CD4-positive, alpha-beta T cell treated with Interleukin-10 for 1 hour (primary cell): ENCODE measurements around the gene TLE3.
"Not testable (repeated sequence)": the region's sequence is repeated elsewhere in the genome, so short reads cannot be mapped to it uniquely, and the experiment has no call there.

Experiments used
- DNase-seq: peaks from one replicate; pipeline ENCODE4 v3.0.0-alpha.2; 2020

The TLE3 gene

DNA sequence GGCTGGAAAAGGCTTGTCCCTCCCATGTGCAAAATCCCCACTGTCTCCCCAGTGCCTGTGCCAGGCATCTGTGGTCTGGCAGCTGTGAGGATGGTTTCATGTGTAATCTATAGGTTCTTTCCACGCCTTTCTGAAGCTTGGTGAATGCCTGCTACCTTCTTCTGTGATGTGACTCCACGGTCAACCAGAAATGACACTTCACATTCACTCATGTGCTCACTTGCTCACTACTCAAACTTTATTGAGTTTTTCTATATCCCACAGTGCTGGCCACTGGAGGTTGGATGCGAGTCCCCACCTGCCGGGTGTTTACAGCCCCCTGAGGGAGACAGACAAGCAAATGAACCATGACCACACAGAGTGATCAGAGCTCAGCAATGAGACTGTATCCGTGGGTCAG lies 27.9 kb upstream of the TLE3 start:
- no peak for DNase-seq

DNA sequence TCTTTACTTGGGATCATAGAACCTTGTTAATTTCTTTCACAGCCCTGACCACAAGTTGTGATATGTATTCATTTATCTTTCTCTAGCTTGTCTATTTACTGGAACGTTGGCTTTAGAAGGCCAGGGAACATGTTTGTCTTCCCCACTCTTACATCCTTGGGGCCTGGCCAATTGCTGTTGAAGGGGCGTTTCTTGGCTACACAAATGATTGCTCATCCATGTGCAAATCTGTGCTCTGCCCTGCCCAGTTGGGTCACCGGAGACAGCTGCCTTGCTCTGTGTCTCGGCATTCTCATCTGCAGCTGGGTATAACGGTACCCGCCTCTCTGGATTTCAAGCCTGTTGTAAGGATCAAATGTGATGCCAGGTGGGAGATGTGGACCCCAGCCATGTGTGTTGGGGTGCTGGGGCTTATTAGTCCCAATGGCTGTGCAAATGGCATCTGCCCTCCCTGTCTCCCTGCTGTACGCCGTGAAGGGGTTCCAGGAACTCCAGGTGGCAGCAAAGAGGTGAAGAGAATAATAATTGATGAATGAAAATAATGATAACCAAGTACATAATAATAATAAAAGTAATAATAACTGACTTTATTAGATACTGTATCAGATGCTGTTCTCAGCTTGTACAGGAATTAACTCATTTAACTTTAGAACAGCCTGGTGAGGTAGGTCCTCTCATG lies 24.0 kb upstream of the TLE3 start:
- DNase-seq: no peak

DNA sequence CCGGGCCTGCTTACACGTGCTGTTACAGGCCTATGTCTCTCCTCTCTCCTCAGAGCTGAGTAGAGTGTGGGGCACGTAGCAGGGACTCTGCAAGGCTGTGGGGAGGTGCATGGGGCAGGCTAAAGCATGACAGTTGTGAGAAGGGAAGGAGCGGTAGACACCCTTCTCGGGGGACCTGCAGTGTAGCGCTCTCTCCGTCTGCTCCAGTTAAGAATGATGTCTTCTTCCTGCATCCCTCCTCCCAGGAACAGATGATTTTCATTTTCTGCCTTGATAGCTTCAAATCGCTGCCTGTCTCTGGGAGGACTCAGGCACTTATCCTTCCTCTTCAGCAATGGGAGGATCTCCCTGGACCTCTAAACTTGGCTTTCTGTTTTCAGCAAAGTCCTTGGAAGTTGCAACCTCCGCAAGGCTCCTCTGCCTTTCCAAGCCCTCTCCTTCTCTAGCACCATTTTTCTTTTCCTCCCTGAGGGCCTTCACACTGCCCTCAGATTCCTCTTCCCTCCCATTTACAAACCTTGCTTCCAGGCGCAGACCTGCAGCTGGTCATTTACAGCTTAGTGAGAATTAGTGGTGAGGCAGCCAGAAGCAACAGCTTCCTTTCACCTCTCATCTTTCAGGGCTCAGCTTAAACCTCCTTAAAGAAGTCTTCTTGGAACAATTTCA lies 23.4 kb upstream of the TLE3 start:
- DNase-seq: no peak

DNA sequence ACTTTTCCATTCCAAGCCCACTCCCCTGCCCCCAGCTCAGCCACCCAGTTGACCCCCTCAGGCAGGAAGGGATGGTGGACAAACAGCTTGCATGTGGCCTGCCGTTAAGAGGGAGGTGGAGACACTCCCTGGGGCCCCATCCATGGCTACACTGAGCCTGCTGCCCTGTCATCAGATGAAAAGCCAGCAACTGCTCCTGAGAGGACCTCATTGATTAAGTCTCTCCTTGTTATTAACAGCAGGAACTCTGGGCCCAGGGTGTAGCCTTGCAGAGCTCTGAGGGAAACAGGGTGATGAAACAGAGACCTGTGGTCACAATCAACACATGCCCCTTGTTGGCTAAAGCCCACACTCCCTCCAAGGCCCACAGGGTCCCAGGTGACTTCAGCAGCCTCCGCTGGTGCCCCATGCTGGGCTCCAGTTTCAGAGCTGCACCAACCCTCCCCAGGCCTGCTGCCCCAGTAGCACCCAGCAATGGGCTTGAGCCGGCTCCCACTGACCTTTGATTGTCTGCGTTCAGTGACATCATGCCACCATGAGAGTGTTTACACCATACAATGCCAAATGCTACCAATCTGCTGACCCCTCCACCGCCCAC lies 22.3 kb upstream of the TLE3 start:
- DNase-seq: no peak

DNA sequence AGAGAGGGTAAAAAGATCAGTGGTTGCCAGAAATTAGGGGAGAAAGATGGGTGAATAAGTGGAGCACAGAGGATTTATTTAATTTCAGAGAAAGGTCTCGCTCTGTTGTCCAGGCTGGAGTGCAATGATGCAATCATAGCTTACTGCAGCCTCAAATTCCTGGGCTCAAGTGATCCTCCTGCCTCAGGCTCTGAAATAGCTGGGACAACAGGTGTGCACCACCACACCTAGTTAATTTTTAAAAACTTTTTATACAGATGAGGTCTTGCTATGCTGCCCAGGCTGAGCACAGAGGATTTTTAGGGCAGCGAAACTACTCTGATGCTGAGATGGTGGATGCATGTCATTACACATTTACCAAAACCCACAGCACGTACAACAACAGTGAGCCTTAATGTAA lies 20.9 kb upstream of the TLE3 start:
- no peak for DNase-seq

DNA sequence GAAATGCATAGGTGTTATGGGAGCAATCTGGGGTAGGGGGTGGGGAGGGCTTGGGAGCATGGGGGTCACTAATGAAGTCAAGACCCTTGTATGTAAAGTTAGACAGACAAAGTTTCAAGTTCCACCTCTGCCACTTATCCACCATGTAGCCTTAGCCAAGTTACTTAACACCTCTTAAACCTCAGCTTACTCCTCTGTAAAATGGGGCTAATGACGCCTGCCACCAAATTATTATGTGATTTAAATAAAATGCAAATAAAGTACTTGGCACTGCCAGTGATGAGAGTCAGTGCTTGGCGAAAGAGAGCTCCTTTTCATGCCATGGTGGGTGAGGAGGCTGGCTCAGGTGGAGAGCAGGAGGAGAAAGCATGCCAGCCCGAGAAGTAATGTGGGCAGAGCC lies 18.6 kb upstream of the TLE3 start:
- DNase-seq: no peak

DNA sequence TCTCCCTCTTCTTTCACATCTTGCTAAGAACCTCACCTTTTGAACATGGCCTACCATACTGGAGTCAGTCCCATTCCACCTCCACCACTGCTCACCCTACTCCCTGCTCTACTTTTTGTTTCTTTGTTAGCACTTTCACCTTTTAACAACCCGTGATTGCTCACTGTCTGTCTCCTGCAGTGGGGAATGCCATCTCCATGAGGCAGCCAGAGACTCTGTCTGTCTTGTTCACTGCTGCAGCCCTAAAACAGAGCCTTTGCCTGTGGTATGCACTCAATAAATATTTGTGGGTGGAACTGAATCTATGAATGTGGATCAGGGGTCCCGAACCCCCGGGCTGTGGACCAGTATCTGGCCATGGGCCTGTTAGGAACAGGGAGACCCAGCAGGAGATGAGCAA lies 16.5 kb upstream of the TLE3 start:
- DNase-seq: no peak

DNA sequence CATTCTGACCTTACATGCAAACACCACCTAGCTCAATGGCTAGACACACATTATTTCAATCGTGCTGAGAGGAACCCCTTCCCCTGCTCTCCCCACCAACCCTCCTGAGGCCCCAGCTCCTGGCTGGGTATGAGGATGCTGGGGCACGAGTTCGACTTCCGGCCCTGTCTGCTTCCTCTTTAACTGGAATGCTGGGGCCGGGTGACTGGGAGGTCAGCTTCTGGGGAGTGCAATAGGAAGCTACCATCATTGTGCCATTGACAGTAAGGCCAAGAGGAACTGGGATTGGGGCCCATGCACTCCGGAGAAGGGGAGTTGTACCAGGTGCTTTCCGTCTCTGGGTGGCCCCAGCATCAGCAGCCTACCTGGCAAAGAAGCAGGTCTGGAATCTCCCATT lies 15.6 kb upstream of the TLE3 start:
- no peak for DNase-seq

DNA sequence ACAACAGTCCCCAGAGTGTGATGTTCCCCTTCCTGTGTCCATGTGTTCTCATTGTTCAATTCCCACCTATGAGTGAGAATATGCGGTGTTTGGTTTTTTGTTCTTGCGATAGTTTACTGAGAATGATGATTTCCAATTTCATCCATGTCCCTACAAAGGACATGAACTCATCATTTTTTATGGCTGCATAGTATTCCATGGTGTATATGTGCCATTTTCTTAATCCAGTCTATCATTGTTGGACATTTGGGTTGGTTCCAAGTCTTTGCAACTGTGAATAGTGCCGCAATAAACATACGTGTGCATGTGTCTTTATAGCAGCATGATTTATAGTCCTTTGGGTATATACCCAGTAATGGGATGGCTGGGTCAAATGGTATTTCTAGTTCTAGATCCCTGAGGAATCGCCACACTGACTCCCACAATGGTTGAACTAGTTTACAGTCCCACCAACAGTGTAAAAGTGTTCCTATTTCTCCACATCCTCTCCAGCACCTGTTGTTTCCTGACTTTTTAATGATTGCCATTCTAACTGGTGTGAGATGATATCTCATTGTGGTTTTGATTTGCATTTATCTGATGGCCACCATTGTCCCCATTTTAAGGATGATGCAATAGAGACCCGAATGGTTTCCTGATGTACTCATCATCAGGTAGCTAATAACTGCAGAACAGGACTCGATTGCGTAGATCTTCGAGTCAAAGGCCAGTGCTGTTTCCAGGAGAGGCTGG lies 15.0 kb upstream of the TLE3 start:
- not testable (repeated sequence) for DNase-seq

DNA sequence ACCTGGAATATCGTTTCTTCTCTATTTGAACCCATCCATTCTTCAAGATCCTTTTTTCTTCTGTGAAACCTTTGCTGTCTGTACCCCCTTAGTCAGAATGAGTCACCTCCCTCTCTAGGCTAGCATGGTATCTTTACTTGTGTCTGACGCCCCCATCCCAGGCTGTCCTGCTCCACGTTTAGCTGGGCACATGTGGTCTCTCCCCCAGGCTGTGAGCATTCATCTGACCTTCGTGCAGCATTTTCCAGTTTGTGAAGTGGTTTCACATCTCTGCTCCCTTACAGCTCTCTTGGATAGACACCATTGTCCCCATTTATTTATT lies 14.3 kb upstream of the TLE3 start:
- DNase-seq: no peak

DNA sequence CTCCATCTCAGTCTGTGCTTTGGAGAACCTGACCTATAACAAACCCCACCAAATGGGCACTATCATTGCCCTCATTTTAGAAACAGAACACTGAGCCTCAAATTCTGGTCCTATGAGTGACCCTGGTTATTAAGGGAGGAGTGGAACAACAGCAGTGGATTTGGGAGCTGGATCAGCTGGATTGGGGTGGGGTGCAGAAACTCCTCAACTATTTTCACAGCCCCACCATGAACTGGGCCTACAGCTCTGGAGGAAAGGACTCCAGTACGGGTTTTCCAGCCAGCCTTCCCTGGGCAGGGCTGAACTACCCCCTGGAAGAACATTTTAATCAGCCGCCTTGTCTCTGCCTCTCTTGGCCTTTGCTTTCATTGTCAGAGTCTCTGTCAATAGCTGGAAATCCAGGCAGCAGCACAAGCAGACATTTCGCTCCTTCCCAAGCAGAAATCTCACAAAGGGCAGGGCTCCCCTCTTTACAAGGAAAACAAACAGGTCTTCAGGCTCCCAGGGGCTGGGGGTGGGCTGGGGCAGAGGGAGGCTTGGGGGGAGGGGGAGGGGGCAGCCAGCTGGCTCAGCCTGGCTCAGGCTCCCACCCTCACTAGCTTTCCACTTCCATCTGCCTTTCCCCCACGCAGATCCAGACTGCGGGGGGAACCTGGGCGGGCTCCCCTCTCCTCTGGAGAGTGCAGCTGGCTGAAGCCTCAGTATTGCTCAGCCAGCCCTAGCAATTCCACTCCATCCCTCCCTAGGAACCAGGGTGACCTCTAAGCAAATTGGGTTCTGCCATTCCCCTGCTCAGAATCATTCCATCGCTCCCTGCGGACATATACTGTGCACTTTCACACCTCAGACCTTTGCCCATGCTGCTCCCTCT lies 13.7 kb upstream of the TLE3 start:
- no peak for DNase-seq

DNA sequence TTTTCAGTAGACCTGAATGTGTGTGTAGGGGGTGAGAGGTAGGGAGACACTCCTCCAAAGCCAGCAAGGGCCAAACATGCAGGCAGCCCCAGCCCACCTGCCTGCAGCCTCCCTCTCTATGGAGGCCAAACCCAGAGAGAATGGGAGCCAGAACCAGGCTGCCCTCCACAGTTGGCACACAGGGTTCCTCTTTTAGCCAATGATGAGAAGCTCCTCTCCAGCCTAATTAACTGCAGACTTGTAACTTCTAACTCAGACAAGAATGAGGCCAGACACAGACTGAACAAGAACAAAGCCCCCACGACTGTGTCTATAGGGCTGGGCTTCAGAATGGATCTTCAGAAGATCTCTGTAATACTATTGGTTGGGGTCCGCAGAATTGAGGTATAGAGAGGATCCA lies 12.3 kb upstream of the TLE3 start:
- DNase-seq: no peak

DNA sequence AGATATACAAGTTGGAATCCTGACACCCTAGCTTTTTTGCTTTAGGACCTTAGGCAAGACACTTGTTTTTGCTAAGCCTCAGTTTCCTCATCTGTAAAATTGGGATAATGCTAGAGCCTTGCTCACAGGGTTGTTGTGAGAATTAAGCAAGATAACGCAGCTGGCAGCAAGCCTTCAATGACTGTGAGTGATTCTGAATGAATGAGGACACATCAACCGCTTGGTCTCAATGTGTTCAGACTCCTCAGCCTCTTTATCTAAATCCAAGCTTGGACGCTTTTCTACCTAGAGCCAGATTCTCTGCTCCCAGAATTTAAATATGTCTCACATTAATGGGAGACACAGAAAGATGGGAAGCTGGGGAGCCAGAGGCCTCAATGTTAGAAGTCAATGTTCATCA lies 11.8 kb upstream of the TLE3 start:
- no peak for DNase-seq

DNA sequence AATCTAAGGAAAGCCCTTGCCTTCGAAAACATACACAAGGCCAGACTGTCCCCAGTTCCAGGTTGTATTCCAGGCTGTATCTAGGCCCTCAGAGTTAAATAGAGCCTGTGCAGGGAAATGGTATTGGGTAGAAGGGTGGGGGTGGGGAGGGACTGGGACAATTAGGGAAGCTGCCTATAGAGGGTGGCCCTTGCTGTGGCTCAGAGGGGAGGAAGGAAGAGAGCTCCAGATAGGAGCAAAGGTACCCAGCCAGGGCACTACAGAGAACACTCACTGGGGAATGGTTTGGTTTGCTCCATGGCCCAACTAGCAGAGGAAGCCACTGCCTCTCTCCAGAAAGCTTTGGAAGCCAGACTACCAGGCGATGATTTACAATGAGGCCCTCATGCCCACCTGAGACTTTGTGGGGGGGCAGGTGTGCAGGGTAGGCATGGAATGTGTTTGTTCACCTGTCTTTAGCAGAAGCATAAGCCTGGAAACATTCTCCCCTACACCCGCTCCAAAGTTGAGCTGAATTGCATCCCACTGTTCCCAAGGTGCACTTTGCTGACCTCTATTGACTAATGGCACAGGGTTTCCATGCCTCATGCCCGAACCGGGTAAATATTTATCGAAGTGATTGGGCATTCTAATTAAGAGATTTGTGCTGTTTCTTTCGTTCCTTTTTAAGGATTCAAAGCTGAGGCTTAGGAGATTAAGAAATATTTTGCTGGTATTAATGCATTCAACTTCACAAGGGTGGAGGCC lies 6.3 kb upstream of the TLE3 start:
- DNase-seq: no peak

DNA sequence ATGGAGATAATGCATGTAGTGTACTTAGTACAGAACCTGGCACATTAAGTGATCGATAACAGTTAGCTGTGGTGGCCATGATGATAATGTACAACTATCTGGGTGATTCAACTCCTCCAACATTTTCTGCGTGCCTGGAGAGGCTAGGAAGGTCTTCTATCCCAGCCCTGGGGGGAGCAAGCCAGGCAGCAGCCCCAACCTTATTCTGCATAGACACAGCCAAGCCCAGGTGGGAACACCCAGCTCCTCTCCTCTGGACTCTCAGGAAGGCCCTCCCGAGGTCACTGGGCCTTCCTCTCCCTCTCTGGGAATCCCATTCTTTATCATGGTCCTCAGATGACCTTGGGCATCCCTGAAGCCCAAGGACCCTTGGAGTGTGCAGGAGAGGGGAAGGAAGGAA lies 5.1 kb upstream of the TLE3 start:
- no peak for DNase-seq

DNA sequence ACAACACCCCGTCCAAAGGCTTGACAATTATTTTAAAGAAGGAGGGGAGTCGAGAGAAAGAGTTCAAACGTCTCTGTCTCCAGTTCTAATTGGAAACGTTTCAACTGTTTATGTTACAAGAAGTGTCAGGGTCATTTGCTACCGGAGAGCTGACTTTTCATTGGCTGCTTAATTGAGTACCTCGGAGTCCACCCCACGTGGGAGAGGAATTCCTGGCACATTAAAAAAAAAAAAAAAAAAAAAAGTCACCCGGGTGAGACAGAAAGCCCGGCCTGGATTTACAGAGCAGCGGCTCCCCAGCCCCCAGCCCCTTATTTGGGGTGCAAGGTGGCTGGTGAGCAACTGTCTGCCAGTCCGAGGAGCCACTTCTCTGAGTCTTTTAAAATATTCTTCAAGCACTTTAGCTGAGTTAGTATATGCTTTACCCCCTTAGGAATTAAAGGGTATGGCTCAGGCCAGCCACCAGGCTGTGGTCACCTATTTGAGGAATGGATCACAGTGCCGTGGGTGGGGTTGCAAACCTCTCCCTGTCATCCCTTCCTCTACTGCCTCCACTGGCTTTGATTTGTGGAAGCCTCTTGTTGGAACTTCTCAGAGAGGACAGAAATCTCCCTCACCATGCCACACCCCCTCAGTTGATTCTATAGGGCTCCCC lies 3.9 kb upstream of the TLE3 start:
- no peak for DNase-seq

DNA sequence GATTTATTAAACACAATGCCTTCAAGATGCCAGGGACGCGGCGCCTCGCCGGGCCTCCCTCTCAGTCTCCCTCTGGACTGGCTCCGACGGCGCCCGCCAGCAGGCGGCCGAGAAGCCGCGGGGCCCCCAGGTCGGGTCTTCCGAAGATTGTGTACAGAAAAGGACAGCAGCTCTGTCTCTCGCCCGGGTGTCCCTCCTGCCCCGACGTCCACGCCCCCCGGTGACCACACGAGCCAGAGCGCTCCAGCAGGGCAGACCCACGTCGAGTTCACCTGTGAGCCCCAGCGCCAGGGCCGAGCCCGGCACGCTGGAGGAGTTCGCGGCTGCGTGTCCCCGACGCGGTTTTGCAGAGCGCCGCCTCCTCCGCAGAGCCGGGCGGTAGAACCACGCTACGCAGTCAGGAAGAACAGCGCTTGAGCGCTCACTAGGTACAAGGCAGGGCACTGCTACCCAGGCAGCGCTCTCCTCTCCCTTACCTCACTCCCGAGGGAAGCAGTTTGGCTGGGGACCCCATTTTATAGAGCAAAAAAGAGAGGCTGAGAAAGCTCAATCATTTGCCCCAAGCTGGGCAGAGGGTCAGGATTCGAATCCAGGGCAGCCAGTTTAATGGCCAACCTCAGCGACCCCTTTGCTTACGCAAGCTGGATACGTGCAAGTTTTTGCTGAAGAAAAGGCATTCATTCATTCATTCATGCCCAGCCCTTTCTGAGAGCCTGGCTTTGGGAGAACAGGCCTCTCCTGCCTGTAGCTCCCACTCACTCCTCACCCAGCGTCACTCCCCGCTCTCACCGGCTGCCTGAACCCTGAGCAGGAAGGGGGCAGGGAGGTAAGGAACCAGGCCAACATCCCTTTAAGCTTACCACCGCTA lies 3.0 kb upstream of the TLE3 start:
- DNase-seq: peak; percentile 77

DNA sequence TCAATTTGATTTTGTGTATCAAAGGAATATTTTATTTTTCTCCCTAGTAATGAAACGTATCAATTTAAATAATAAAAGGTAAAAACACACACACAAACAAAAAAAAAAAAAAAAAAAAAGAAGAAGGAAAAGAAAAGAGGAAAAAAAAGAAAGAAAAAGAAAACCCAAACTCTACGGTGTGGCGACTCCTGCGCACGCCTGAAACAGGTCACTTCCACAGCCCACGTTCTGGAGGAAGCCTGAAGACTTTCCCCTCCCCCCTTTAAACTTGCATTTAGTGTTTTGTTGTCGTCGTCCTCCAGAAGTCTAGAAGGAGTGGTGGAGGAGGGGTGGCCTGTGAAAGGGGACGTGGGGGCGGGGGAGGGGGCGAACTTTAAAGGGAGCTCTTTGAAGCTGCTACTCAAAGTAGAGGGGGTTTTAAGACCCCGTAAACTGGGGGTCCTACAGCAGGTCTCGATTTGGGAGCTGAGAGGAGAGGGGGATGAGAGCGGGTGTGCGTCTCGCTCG lies 2.3 kb upstream of the TLE3 start:
- DNase-seq: no peak

DNA sequence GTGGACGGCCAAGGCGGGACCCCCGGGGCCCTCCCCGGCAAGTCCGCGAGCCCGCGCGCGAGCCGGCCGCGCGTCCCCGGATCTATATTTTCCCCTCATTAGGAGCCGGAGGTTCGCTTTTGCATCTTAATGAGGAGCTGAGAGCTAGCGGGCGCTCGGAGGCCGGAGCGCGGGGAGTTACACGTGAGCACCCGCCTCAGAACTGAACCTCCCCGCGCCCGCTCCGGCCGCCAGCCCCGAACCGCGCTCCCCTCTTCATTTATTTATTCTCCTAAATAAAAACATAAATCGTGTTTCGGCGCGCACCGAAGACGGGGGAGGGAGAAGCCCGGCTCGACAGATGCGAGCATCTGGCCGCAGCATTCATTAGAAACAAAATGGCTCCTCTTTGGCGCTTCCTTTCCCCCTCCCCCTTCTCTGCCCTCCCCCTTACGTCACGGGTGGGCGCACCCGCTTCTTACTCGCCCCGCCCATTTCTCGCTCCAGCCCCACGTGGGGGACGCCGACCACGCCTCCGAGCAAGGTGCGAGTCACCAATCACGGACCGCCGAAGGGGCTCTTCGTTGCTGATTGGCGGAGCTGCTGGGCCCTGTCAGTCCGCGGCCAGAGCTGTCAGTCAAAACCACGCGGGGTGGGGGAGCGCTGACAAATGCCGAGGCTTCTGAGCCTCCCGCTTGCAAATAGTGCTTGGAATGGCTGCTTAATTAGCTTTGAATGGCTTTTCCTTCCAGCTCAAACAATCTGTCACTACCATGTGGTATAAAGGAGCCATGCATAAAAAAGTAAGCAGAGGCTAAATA lies 1.6 kb upstream of the TLE3 start:
- DNase-seq: peak; percentile 100
